ENCODE results near the gene MYOZ2.

MYOZ2 gene

DNA sequence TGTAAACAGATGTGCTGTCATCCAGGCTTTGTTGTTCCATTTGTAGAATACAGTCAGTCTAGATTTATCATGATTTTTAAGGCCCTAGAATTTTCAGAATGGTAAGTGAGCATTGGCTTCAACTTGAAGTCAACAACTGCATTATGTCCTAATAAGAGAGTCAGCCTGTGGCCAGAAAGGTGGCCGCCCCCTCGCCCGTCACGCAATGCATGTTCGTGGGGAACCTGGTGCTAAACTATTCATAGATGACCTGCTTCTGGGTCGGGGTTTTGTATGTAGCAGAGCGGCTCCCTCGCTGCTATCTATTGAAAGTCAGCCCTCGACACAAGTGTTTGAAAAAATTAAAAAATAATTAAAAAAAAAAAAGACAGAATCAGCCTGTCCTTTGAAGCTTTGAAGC lies 101.6 kb downstream of the MYOZ2 start:
- no peak for DNase-seq (ENCODE audit: low read depth in 3 of 3, low spot score in 1 of 3)
